Natural killer cell (primary cell): ENCODE measurements around the gene PRR35. TPM values are rescaled to one million over a fixed set of nuclear protein-coding genes. Genes with fewer than 3 reads are reported as not detected.

ENCODE experiments used
- ATAC-seq, 3 donors: fragments of 150-1000 bp in 2 of 3; fragments of 200-7000 bp in 1 of 3; cut with Tn5 transposase; 1 replicate in 1 of 3; 2 replicates in 2 of 3; pipeline ENCODE4 v1.10.0; 2021; ENCODE audit warnings: mild to moderate bottlenecking in 2 of 3, moderate library complexity in 2 of 3
- DNase-seq, 2 donors: peaks; one replicate each; pipeline versions ENCODE4 v3.0.0 to v3.0.0-alpha.2; 2013 to 2021; ENCODE audit warnings: mixed read lengths in 1 of 2
- H3K27ac ChIP-seq: one replicate; pipeline ENCODE4 v1.5.1; 2013; ENCODE audit warnings: mild to moderate bottlenecking, low read length
- H3K27me3 ChIP-seq: one replicate; pipeline ENCODE4 v1.6.1; 2013; ENCODE audit warnings: low read length; ENCODE audit not compliant: control insufficient read depth, insufficient read depth
- H3K36me3 ChIP-seq: one replicate; pipeline ENCODE4 v1.6.1; 2013; ENCODE audit warnings: low read length; ENCODE audit not compliant: control insufficient read depth, insufficient read depth
- H3K4me1 ChIP-seq: one replicate; pipeline ENCODE4 v1.6.1; 2013; ENCODE audit warnings: low read length; ENCODE audit not compliant: control insufficient read depth, insufficient read depth
- H3K4me3 ChIP-seq: one replicate; pipeline ENCODE4 v1.5.1; 2013; ENCODE audit warnings: low read length
- H3K9me3 ChIP-seq: one replicate; pipeline ENCODE4 v1.6.1; 2013; ENCODE audit warnings: low read length; ENCODE audit not compliant: control insufficient read depth, insufficient read depth
- H3K27ac Mint-ChIP-seq, 2 donors: one replicate each; pipeline ENCODE4 v1.8.0; 2022; ENCODE audit warnings: mild to moderate bottlenecking in 2 of 2, mixed read lengths in 2 of 2, moderate library complexity in 1 of 2
- H3K27me3 Mint-ChIP-seq, 2 donors: one replicate each; pipeline ENCODE4 v1.8.0; 2022; ENCODE audit warnings: low read depth in 2 of 2, mixed read lengths in 2 of 2
- H3K36me3 Mint-ChIP-seq: one replicate; pipeline ENCODE4 v1.8.0; 2022; ENCODE audit warnings: mixed read lengths
- H3K4me1 Mint-ChIP-seq, 2 donors: one replicate each; pipeline ENCODE4 v1.8.0; 2022; ENCODE audit warnings: mixed read lengths in 2 of 2
- H3K4me3 Mint-ChIP-seq: one replicate; pipeline ENCODE4 v1.8.0; 2022; ENCODE audit warnings: mild to moderate bottlenecking, moderate library complexity, mixed read lengths
- H3K9me3 Mint-ChIP-seq, 2 donors: one replicate each; pipeline ENCODE4 v1.8.0; 2022; ENCODE audit warnings: mixed read lengths in 2 of 2
- WGBS: methylation state at CpG from one replicate; pipeline ENCODE4 v1.1.7; 2013; ENCODE audit warnings: missing lambda C conversion rate; ENCODE audit not compliant: insufficient coverage; 5-methylcytosine and 5-hydroxymethylcytosine counted together
- intact Hi-C: fragments of 100-400 bp; cut with micrococcal nuclease; formaldehyde crosslinking; loops from one replicate; pipeline ENCODE4 v1.14.2; 2022
- total RNA-seq, 4 donors: library from RNA; stranded (reverse); fragments of 120-200 nt in 1 of 4; gene quantifications; one replicate each; pipeline versions ENCODE4 v1.2.3 to v1.2.4, GENCODE V29; 2013 to 2022
- TF ChIP-seq, protein P1 (sequence below): fragments of 200-600 bp; IDR thresholded peaks from one replicate; pipeline ENCODE4 v1.8.0; 2022; ENCODE audit warnings: antibody characterized with exemption

PRR35 gene
- total RNA-seq, 3 donors from 2014 or later (not counting 1 experiment from before 2014, with no cell fraction given) = 0.20 TPM; not detected in 2

DNA sequence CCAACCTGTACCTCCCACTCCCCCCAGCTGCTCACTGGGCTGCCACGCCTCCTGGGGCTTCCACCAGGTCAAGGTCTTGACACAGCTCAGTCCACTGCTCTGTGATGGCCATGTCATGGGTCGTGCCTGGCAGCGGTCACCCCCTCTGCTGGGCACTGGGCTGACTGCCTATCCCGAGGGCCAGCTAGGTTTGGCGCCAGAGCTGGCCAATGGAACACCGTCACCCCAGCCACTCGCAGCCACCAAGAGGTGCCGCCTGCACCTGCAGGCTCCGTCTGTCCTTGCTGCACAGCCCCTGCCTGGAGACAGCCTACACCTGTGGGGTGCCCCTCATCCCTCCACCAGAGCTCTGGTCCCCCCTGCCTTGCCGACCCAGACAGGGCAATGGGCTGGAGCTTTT is 25.2 kb downstream of the PRR35 start:
- Histone ChIP-seq H3K9me3 (no peaks in the 10 kb centered on the region), H3K36me3 (no peaks in the 10 kb centered on the region), H3K4me3 (no peak overlapping the region), H3K27ac (no peak overlapping the region), H3K4me1 (peaks cover 15% of the 10 kb centered on the region), H3K27me3 (no peaks in the 10 kb centered on the region)
- Mint-ChIP-seq H3K27ac (no peak overlapping the region), H3K9me3 (no peaks in the 10 kb centered on the region), H3K4me1 (peaks cover 0 to 17% of the 10 kb centered on the region in 2 donors), H3K36me3 (no peaks in the 10 kb centered on the region), H3K27me3 (no peaks in the 10 kb centered on the region), H3K4me3 (no peak overlapping the region)
- TF ChIP-seq, protein P1, sequence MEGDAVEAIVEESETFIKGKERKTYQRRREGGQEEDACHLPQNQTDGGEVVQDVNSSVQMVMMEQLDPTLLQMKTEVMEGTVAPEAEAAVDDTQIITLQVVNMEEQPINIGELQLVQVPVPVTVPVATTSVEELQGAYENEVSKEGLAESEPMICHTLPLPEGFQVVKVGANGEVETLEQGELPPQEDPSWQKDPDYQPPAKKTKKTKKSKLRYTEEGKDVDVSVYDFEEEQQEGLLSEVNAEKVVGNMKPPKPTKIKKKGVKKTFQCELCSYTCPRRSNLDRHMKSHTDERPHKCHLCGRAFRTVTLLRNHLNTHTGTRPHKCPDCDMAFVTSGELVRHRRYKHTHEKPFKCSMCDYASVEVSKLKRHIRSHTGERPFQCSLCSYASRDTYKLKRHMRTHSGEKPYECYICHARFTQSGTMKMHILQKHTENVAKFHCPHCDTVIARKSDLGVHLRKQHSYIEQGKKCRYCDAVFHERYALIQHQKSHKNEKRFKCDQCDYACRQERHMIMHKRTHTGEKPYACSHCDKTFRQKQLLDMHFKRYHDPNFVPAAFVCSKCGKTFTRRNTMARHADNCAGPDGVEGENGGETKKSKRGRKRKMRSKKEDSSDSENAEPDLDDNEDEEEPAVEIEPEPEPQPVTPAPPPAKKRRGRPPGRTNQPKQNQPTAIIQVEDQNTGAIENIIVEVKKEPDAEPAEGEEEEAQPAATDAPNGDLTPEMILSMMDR = no peak
- DNase-seq = no peak
- 50% methylated on average over 10 of the region's 10 CpGs for WGBS
- no peak for ATAC-seq
- intact Hi-C loops = no loop called here

DNA sequence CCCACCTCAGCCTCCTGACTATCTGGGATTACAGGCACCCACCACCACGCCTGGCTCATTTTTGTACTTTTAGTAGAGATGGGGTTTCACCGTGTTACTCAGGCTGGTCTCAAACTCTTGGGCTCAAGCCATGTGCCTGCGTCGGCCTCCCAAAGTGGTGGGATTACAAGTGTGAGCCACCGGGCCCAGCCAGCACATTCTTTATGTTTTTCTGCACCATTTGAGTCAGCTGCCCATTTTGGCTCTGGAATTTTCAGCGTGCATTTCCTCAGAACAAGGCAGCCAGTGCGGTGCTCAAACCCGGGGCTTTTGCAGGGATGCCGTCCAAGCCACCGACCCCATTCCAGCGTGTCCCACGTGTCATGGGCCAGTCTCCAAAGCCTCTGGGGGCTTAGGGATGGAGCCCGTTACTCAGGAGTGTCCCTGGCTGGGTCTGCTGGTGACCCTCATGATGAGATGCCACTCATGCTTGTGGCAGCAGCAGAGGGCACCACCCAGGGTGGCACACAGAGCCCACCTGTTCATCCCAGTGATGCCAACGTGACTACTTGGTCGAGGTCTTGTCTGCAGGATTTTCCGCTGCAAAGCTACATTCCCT is 26.0 kb downstream of the PRR35 start:
- no peak overlapping the region for H3K4me3 ChIP-seq
- Mint-ChIP-seq H3K36me3 (no peaks in the 10 kb centered on the region), H3K4me3 (no peak overlapping the region), H3K4me1 (peaks cover 8 to 25% of the 10 kb centered on the region in 2 donors), H3K27ac (no peak overlapping the region), H3K27me3 (no peaks in the 10 kb centered on the region), H3K9me3 (no peaks in the 10 kb centered on the region)
- no peaks in the 10 kb centered on the region for H3K27me3 ChIP-seq
- DNase-seq (no peak), ATAC-seq (no peak)
- H3K36me3 ChIP-seq = no peaks in the 10 kb centered on the region
- H3K4me1 ChIP-seq = peaks cover 23% of the 10 kb centered on the region
- intact Hi-C loops = no loop called here
- TF ChIP-seq, protein P1 = no peak
- H3K9me3 ChIP-seq = no peaks in the 10 kb centered on the region
- no peak overlapping the region for H3K27ac ChIP-seq
- 77% methylated on average over 16 of the region's 16 CpGs for WGBS

DNA sequence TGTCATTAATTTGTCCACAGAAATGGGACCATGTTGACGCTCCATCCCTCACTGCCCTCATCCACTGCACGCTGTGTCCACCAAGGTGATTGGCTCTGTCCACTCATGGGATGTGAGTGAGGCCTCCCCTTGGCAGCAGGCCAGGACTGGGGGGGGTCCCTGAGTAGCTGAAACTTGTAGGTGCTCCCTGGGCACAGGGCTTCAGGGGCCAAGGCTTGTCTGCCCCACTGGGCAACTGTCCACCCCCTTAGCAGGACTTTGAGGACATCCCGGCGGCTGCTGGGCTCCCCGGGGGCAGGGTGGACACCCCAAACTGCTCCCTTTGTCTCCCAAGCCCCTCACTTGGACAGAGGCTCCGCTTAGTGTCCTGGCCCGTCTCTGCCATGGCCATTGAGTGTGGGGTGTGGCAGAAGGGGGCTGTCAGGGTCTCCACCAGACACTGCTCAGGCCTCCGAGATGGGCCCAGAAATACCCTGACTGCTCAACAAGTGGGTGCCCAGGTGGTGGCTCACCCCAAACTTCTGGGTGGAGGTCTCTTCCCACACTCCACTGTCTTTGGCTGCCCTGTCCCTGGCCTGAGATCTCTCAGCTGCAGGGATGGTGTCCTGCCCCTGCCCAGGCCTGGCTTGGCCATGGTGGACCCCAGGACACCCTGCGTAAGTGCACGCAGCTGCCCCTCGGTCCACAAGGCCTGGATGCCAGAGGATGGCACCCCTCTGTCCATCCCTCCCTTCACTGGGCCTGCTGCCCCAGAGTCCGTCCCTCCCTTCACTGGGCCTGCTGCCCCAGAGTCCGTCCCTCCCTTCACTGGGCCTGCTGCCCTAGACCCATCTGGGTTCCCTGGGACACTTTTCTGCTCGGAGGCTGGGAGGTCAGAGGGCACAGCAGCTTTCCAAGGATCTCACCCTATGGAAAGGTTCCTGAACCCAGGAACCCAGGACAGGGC is 26.7 kb downstream of the PRR35 start:
- intact Hi-C loops = no loop called here
- Mint-ChIP-seq H3K36me3 (no peaks in the 10 kb centered on the region), H3K27me3 (no peaks in the 10 kb centered on the region), H3K9me3 (no peaks in the 10 kb centered on the region), H3K27ac (peak overlapping the region in 1 of 2 donors; percentile 53), H3K4me1 (peaks cover 11 to 31% of the 10 kb centered on the region in 2 donors), H3K4me3 (peak overlapping the region; percentile 13)
- Histone ChIP-seq H3K4me3 (no peak overlapping the region), H3K27ac (no peak overlapping the region), H3K4me1 (peaks cover 26% of the 10 kb centered on the region), H3K9me3 (no peaks in the 10 kb centered on the region), H3K27me3 (no peaks in the 10 kb centered on the region), H3K36me3 (no peaks in the 10 kb centered on the region)
- WGBS = 92% methylated on average over 14 of the region's 14 CpGs
- DNase-seq (no peak), ATAC-seq (no peak)
- TF ChIP-seq, protein P1 = no peak
